Panc1 (cell line): ENCODE measurements around the gene PACSIN1. TPM values are rescaled to one million over a fixed set of nuclear protein-coding genes. Genes with fewer than 3 reads are reported as not detected.

Experiments
- ATAC-seq: fragments of 200-7000 bp; cut with Tn5 transposase; 2 replicates; pipeline ENCODE4 v1.9.1; 2020; ENCODE audit warnings: mild to moderate bottlenecking, moderate library complexity
- BruUV-seq: library from RNA; stranded (reverse); fragments of 400-500 nt; replicated peaks from 2 replicates; lab custom pipeline; 2021; lab: Mats Ljungman, UMichigan
- CTCF ChIA-PET: fragments of 300-600 bp; sonication (Branson Sonifier 250); formaldehyde crosslinking; loops from one replicate; lab custom pipeline; 2022; ENCODE audit warnings: antibody characterized with exemption; lab: Charles Lee
- POLR2A ChIA-PET: fragments of 300-600 bp; sonication (Branson Sonifier 250); formaldehyde crosslinking; loops from one replicate; lab custom pipeline; 2022; ENCODE audit warnings: antibody characterized with exemption; lab: Charles Lee
- DNase-seq: peaks from one replicate; pipeline ENCODE4 v3.0.0-alpha.2; 2010; ENCODE audit warnings: low read depth, low spot score
- H3K27ac ChIP-seq: 2 replicates; pipeline ENCODE4 v1.5.1; 2011; ENCODE audit warnings: mild to moderate bottlenecking, low read length, inconsistent platforms
- H3K27me3 ChIP-seq: fragments of 200-500 bp; sonication (Bioruptor generic); 2 replicates; pipeline ENCODE4 v1.6.0; 2014; ENCODE audit warnings: low read length, inconsistent platforms; ENCODE audit not compliant: control insufficient read depth, insufficient read depth
- H3K36me3 ChIP-seq: fragments of 200-500 bp; sonication (Bioruptor generic); 2 replicates; pipeline ENCODE4 v1.5.1; 2014; ENCODE audit warnings: inconsistent platforms, mild to moderate bottlenecking, low read length, moderate library complexity; ENCODE audit not compliant: control insufficient read depth, insufficient read depth
- H3K4me1 ChIP-seq: 2 replicates; pipeline ENCODE4 v1.5.1; 2011; ENCODE audit warnings: inconsistent platforms, mild to moderate bottlenecking, low read length, moderate library complexity; ENCODE audit not compliant: control insufficient read depth, insufficient read depth
- H3K4me3 ChIP-seq, 2 experiments: 2 replicates each; pipeline ENCODE4 v1.5.1; 2011 to 2012; ENCODE audit warnings: low read depth in 2 of 2, low read length in 2 of 2, mild to moderate bottlenecking in 2 of 2, inconsistent platforms in 1 of 2, moderate library complexity in 1 of 2
- H3K9me3 ChIP-seq: fragments of 200-500 bp; sonication (Bioruptor generic); 2 replicates; pipeline ENCODE4 v1.5.1; 2014; ENCODE audit warnings: low read depth, mild to moderate bottlenecking, inconsistent platforms, low read length, moderate library complexity; ENCODE audit not compliant: control insufficient read depth, insufficient read depth
- CTCF ChIP-seq: fragments of 450-650 bp; IDR thresholded peaks from 2 replicates; pipeline ENCODE4 v1.5.1; 2017; ENCODE audit warnings: mild to moderate bottlenecking
- POLR2AphosphoS5 ChIP-seq: IDR thresholded peaks from 2 replicates; pipeline ENCODE4 v1.6.1; 2012; ENCODE audit warnings: mild to moderate bottlenecking, low read depth, low read length, moderate library complexity
- REST ChIP-seq, 2 experiments: IDR thresholded peaks; 2 replicates each; pipeline ENCODE4 v1.6.1; 2011 to 2012; ENCODE audit warnings: low read depth in 2 of 2, control low read depth in 1 of 2, low read length in 1 of 2, mild to moderate bottlenecking in 1 of 2, moderate library complexity in 1 of 2; ENCODE audit not compliant: insufficient read depth in 1 of 2
- SIN3A ChIP-seq: IDR thresholded peaks from 2 replicates; pipeline ENCODE4 v1.6.1; 2012; ENCODE audit warnings: low read depth, mild to moderate bottlenecking, low read length, moderate library complexity, borderline replicate concordance; ENCODE audit not compliant: insufficient read depth
- TCF7L2 ChIP-seq: IDR thresholded peaks from 2 replicates; pipeline ENCODE4 v1.6.1; 2011; ENCODE audit warnings: mild to moderate bottlenecking, low read depth, low read length, inconsistent platforms
- in situ Hi-C: cut with HindIII; loops from 2 replicates; pipeline ENCODE4 v1.10.0; 2016; ENCODE audit warnings: low sequenced_read_pairs, low pct_unique_long_range_greater_than_20kb
- intact Hi-C: fragments of 100-400 bp; cut with micrococcal nuclease; formaldehyde crosslinking; loops from one replicate; pipeline ENCODE4 v1.10.0; 2022; ENCODE audit not compliant: unreplicated experiment
- total RNA-seq: library from RNA; stranded (reverse); gene quantifications from one replicate; pipeline ENCODE4 v1.2.1, GENCODE V29; 2021; ENCODE audit not compliant: unreplicated experiment

The PACSIN1 gene
- total RNA-seq, 1 experiment from 2014 or later = 0.18 TPM

- no peaks in the 10 kb centered on the region for H3K36me3 ChIP-seq
- TF ChIP-seq SIN3A = no peak
- no peak for TF ChIP-seq TCF7L2
- TF ChIP-seq POLR2AphosphoS5 = no peak
- no peak for TF ChIP-seq CTCF
- no peak for TF ChIP-seq REST (IDR thresholded peaks at IDR 0.05; ENCODE audit: insufficient read depth in 1 of 2, low read depth in 2 of 2, low read length in 1 of 2)
- no peak overlapping the region for H3K4me3 ChIP-seq
- POLR2A ChIA-PET = no interaction called here
- no peak for ATAC-seq
- no peaks in the 10 kb centered on the region for H3K4me1 ChIP-seq
- no TSS peak for BruUV-seq
- CTCF ChIA-PET = no interaction called here
- DNase-seq = no peak
- in situ Hi-C loops (no loop called here), intact Hi-C loops (no loop called here)
- no peaks in the 10 kb centered on the region for H3K27me3 ChIP-seq
- H3K9me3 ChIP-seq = no peaks in the 10 kb centered on the region
- H3K27ac ChIP-seq = no peak overlapping the region
Observed at GRCh38 chr6:34468378-34468892, 2.6 kb downstream of the PACSIN1 start.

GRCh38 chr6:34469499-34469898 lies 3.6 kb downstream of the PACSIN1 start:
- Histone ChIP-seq H3K27me3 (no peaks in the 10 kb centered on the region), H3K36me3 (no peaks in the 10 kb centered on the region), H3K4me3 (no peak overlapping the region), H3K9me3 (no peaks in the 10 kb centered on the region), H3K27ac (no peak overlapping the region), H3K4me1 (no peaks in the 10 kb centered on the region)
- intact Hi-C loops (no loop called here), in situ Hi-C loops (no loop called here)
- DNase-seq (no peak), ATAC-seq (no peak)
- no TSS peak for BruUV-seq
- TF ChIP-seq SIN3A = no peak
- no peak for TF ChIP-seq REST (IDR thresholded peaks at IDR 0.05; ENCODE audit: insufficient read depth in 1 of 2, low read depth in 2 of 2, low read length in 1 of 2)
- no peak for TF ChIP-seq TCF7L2
- no peak for TF ChIP-seq POLR2AphosphoS5
- no peak for TF ChIP-seq CTCF
- CTCF ChIA-PET = no interaction called here
- POLR2A ChIA-PET = interaction anchor here (0.5 kb wide), 1 partner anchor 123 kb away, joined by 4 read pairs; no protein-coding TSS in a partner anchor
